Measurements from ENCODE around the gene RHOH.

Gene RHOH

DNA sequence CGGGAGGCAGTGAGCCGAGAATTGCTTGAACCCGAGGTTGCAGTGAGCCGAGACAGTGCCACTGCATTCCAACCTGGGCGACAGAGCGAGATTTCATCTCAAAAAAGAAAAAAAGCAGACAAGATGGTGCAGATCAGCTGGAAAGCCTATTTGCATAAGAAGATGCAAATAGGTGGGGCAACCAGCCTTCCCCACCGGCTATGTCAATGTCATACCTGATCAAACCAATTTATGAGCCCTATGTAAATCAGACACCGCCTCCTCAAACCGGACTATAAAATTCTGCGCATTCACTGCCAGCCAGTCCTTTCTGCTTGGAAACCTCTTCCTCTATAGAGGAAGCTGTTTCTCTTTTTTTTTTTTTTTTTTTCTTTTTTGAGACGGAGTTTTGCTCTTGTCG lies 73.8 kb downstream of the RHOH start:
- TF ChIP-seq CSDC2 (CRISPR knock-in tag; IDR thresholded peaks at IDR 0.05) (no peak), ZFP3 (CRISPR knock-in tag; IDR thresholded peaks at IDR 0.05) (no peak), TOX (CRISPR knock-in tag; IDR thresholded peaks at IDR 0.05; ENCODE audit: borderline replicate concordance) (no peak), ESRRG (CRISPR knock-in tag; IDR thresholded peaks at IDR 0.05) (no peak), ZNF8 (CRISPR knock-in tag; IDR thresholded peaks at IDR 0.05) (no peak), GLIS3 (CRISPR knock-in tag; IDR thresholded peaks at IDR 0.05) (no peak)
- TF ChIP-seq, protein P1, sequence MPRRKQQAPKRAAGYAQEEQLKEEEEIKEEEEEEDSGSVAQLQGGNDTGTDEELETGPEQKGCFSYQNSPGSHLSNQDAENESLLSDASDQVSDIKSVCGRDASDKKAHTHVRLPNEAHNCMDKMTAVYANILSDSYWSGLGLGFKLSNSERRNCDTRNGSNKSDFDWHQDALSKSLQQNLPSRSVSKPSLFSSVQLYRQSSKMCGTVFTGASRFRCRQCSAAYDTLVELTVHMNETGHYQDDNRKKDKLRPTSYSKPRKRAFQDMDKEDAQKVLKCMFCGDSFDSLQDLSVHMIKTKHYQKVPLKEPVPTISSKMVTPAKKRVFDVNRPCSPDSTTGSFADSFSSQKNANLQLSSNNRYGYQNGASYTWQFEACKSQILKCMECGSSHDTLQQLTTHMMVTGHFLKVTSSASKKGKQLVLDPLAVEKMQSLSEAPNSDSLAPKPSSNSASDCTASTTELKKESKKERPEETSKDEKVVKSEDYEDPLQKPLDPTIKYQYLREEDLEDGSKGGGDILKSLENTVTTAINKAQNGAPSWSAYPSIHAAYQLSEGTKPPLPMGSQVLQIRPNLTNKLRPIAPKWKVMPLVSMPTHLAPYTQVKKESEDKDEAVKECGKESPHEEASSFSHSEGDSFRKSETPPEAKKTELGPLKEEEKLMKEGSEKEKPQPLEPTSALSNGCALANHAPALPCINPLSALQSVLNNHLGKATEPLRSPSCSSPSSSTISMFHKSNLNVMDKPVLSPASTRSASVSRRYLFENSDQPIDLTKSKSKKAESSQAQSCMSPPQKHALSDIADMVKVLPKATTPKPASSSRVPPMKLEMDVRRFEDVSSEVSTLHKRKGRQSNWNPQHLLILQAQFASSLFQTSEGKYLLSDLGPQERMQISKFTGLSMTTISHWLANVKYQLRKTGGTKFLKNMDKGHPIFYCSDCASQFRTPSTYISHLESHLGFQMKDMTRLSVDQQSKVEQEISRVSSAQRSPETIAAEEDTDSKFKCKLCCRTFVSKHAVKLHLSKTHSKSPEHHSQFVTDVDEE (CRISPR knock-in tag; IDR thresholded peaks at IDR 0.05), result no peak
- no peak for ATAC-seq

DNA sequence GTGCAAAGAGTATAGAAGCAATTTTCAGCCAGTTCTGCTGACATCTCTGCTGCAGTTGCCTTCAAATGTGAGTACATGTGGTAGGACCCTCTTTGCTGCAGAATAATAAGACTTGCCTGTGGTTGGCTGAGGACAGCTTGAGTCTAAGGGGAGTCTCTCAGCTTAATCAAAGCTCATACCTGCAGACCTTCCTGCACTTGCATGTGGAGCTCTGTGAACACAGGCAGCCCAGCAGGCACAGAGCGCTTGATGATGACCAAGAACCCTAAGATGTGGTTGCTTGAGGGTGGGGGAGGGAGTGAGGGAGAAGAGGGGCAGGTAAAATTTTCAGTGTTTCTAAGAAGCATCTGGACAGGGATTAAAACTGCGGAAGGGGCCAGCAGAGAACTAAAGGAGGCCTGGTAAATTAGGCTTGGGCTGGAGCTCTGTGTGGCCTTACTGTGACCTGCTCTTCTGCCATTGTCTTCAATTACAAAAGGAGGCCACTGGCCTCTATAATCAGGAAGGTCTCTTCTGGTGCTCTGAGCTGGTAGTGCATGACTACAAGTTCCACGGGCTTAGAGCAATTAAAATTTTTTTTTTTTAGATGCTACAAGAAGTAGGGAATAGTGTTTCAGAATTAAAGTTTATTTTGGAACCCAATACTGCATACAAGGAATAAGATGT lies 78.4 kb downstream of the RHOH start:
- no peak for TF ChIP-seq ZNF565 (CRISPR knock-in tag; conservative IDR thresholded peaks at IDR 0.05; ENCODE audit: low read depth)
- no peak for TF ChIP-seq ISL1 (CRISPR knock-in tag; IDR thresholded peaks at IDR 0.05)
- TF ChIP-seq PPARA (CRISPR knock-in tag; IDR thresholded peaks at IDR 0.05; ENCODE audit: borderline replicate concordance), result no peak
- TF ChIP-seq, protein P2, sequence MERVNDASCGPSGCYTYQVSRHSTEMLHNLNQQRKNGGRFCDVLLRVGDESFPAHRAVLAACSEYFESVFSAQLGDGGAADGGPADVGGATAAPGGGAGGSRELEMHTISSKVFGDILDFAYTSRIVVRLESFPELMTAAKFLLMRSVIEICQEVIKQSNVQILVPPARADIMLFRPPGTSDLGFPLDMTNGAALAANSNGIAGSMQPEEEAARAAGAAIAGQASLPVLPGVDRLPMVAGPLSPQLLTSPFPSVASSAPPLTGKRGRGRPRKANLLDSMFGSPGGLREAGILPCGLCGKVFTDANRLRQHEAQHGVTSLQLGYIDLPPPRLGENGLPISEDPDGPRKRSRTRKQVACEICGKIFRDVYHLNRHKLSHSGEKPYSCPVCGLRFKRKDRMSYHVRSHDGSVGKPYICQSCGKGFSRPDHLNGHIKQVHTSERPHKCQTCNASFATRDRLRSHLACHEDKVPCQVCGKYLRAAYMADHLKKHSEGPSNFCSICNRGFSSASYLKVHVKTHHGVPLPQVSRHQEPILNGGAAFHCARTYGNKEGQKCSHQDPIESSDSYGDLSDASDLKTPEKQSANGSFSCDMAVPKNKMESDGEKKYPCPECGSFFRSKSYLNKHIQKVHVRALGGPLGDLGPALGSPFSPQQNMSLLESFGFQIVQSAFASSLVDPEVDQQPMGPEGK (CRISPR knock-in tag; IDR thresholded peaks at IDR 0.05; ENCODE audit: borderline replicate concordance), result no peak
- ATAC-seq, result no peak

DNA sequence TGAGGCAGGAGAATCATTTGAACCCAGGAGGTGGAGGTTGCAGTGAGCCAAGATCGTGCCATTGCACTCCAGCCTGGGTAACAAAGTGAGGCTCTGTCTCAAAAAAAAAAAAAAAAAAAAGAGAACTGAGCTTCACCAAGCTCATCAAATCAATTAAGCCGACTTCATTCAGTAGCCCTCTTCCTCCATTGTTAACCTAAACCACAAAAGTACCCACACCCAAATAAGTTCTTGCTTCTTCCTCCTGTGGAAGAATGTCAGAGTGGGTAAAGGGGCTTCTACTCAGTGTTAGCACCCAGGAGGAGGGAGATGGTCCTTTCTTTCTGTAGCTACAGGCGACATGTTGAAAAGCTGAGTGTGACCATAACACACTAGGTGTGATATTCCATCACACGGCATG lies 79.7 kb downstream of the RHOH start:
- TF ChIP-seq ZFP3 (CRISPR knock-in tag; IDR thresholded peaks at IDR 0.05) (no peak), TOX (CRISPR knock-in tag; IDR thresholded peaks at IDR 0.05; ENCODE audit: borderline replicate concordance) (no peak), GLIS3 (CRISPR knock-in tag; IDR thresholded peaks at IDR 0.05) (no peak), SNAI2 (CRISPR knock-in tag; IDR thresholded peaks at IDR 0.05) (no peak), ISL1 (CRISPR knock-in tag; IDR thresholded peaks at IDR 0.05) (no peak), BACH2 (CRISPR knock-in tag; IDR thresholded peaks at IDR 0.05; ENCODE audit: borderline replicate concordance) (no peak), PPARA (CRISPR knock-in tag; IDR thresholded peaks at IDR 0.05; ENCODE audit: borderline replicate concordance) (no peak), CSDC2 (CRISPR knock-in tag; IDR thresholded peaks at IDR 0.05) (no peak), ESRRG (CRISPR knock-in tag; IDR thresholded peaks at IDR 0.05) (no peak), ARNTL (CRISPR knock-in tag; IDR thresholded peaks at IDR 0.05; ENCODE audit: borderline replicate concordance, low read depth) (no peak), ZNF8 (CRISPR knock-in tag; IDR thresholded peaks at IDR 0.05) (no peak)
- TF ChIP-seq, protein P3, sequence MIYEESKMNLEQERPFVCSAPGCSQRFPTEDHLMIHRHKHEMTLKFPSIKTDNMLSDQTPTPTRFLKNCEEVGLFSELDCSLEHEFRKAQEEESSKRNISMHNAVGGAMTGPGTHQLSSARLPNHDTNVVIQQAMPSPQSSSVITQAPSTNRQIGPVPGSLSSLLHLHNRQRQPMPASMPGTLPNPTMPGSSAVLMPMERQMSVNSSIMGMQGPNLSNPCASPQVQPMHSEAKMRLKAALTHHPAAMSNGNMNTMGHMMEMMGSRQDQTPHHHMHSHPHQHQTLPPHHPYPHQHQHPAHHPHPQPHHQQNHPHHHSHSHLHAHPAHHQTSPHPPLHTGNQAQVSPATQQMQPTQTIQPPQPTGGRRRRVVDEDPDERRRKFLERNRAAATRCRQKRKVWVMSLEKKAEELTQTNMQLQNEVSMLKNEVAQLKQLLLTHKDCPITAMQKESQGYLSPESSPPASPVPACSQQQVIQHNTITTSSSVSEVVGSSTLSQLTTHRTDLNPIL (CRISPR knock-in tag; IDR thresholded peaks at IDR 0.05; ENCODE audit: low read depth), result no peak
- TF ChIP-seq, protein P4, sequence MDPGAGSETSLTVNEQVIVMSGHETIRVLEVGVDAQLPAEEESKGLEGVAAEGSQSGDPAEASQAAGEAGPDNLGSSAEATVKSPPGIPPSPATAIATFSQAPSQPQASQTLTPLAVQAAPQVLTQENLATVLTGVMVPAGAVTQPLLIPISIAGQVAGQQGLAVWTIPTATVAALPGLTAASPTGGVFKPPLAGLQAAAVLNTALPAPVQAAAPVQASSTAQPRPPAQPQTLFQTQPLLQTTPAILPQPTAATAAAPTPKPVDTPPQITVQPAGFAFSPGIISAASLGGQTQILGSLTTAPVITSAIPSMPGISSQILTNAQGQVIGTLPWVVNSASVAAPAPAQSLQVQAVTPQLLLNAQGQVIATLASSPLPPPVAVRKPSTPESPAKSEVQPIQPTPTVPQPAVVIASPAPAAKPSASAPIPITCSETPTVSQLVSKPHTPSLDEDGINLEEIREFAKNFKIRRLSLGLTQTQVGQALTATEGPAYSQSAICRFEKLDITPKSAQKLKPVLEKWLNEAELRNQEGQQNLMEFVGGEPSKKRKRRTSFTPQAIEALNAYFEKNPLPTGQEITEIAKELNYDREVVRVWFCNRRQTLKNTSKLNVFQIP (CRISPR knock-in tag; IDR thresholded peaks at IDR 0.05; ENCODE audit: borderline replicate concordance, low read depth), result no peak
- TF ChIP-seq, protein P1 (CRISPR knock-in tag; IDR thresholded peaks at IDR 0.05), result no peak
- ATAC-seq, result no peak

All from SK-N-SH treated with all-trans-retinoic acid at 6 μM for 48 hours (cell line).